GM19193 (cell line): Measurements from ENCODE around the gene IFNLR1.

ENCODE experiments used
- POLR2A ChIP-seq: IDR thresholded peaks from 4 replicates; pipeline ENCODE4 v1.6.1; 2011; ENCODE audit not compliant: insufficient read depth, insufficient read length; ENCODE audit errors: extremely low read depth

IFNLR1 gene

DNA sequence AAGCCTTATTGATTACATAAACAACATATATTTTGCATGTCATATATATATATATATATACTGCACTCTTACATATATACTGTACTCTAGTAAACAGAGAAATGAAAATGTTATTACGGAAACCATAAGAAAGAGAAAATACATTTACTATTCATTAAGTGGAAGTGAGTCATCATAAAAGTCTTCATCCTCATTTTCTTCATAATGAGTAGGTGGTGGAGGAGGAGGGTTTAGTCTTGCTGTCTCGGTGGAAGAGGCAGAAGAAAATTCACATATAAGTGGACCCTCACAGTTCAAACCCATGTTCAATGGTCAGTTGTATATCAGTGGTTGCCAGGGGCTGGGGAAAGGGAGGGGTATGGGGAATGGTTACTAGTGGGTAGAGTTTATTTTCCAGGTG, 8.0 kb upstream of the IFNLR1 start:
- no peak for TF ChIP-seq POLR2A

GRCh38 chr1:24193046-24193445, 6.0 kb upstream of the IFNLR1 start:
- no peak for TF ChIP-seq POLR2A

DNA sequence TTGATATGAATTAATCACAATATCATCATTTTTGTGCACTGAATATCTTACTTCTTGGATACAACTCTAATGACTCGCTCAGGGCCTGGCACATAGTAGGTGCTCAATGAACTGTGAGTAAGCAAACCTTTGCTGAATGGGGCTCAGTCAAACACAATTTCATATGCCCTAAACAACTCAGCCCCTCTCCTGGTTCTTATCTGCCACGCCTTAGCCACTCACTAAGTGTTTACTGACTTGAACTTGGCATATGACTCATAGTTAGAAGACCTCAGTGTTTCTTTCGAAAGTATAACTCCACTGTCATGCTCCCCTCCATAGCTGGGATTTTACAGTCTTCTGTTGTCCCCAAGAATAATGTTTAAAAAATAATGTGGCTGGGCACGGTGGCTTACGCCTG, 4.8 kb upstream of the IFNLR1 start:
- TF ChIP-seq POLR2A = no peak

DNA sequence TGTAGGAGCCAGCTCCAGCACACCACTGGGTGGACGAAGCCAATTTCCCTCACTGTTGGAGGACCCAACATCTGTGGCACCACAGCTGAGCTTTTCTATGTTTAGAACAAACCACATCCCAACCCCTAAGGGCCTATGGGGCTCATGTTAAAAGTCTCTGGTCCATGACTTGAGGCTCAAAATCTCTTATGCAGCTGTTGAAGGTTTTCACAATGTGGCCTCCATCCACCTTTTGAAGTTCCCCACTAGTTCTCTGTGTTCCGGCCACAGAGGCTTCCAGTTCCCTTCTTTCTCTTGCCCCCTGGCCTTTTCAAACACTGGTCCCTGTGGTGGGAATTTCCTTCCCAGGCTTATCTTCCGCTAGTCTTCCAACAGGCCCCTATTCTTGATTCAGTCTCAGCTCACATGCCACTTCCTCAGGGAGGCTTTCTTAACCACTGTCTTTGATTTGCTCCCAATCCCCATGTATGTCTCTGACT, 3.9 kb upstream of the IFNLR1 start:
- peak; percentile 44 for TF ChIP-seq POLR2A

GRCh38 chr1:24189528-24189927, 2.4 kb upstream of the IFNLR1 start:
- TF ChIP-seq POLR2A = peak; percentile 40

DNA sequence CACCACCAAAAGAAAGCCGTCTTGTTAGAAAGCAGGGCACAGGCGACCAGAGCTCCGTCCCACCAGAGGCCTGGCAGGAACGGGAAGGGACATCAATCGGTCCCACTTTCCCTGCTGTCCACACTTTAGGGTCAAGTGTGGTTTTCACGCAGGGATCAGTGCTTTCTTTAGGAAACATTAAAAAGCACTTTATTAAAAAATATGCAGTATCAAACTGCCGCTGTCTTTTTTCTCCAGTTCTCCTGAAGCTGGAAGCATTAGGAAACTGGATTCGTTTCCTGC, 437 bp downstream of the IFNLR1 start:
- no peak for TF ChIP-seq POLR2A

DNA sequence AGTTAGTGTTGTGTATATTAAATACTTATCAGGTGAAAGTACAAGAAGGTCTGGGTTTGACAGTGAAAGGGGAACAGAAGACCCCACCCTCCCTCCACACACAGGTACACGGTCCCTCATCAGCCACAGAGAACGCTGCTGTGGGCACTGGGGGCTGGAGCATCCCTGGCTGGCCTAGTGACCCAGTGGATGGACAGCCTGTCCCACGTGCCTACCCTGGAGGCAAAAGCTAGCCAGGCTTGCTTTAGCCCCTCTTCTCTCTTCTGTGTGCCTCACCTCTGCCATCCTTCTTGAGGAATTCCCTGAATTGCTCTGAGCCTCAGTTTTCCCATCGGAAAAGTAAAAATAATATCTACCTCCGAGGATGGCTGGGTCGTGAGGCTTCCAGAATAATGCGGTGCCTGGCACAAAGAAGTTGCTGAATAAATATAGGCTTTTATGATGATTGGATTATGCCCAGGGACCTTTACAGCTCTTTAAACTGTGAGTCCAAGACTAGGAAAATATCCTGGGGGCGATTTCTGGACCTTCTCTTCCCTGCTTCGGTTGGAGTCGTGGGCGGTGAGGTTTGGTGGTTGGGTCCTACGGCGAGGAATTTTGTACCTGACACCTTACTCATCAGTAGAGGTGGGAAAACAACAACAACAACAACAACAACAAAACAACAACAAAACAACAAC, 918 bp downstream of the IFNLR1 start:
- TF ChIP-seq POLR2A = no peak

GRCh38 chr1:24185076-24185475, 2.0 kb downstream of the IFNLR1 start:
- no peak for TF ChIP-seq POLR2A

DNA sequence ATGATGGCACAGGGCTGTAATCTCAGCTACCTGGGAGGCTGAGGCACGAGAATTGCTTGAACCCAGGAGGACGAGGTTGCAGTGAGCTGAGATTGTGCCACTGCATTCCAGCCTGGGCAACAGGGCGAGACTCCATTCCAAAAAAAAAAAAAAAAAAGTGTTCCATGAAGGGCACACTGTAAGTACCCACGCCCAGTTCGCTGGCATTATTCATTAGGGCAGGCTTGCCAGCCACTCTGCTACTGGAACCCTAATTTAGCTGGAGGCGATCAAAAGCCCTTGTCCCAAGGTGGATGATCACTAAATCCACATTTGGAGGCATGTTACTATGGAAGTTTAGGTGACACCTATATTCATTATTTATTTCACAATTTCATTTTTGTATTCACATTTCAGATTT, 5.0 kb downstream of the IFNLR1 start:
- TF ChIP-seq POLR2A = no peak

DNA sequence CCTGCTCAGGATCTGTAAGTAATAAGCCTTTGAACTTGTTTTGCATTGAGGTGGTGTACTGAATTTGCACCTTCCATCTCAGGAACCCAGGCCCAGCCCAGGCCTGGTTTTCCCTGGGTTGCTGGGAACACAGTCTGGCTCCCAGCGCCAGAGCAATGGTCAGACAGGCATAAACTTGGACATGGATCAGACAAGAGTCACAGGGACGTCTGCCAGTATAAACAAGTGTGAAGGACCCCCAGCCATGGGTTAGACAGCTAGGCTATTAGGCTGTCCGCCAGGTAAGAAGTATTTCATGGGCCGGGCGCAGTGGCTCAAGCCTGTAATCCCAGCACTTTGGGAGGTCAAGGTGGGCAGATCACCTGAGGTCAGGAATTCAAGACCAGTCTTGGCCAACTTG, 5.5 kb downstream of the IFNLR1 start:
- TF ChIP-seq POLR2A = no peak

DNA sequence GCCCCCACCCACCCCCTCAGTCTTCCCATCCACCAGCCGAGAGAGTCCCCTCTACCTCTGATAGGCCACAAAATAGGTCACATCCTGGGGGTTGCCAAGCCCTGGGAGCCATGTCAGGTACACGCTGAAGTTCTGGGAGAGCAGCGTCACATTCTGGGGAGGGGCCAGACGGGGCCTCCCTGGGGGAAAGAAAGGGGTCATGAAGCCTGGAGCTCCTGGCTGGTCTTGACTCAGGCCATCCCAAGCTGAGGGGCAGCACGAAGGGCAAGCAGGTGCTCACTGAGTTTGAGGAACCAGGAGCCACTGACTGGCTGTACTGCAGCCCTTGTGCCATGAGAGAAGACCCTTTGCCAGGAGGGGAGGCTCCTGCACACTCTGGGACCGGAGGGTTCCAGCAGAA, 6.4 kb downstream of the IFNLR1 start:
- no peak for TF ChIP-seq POLR2A

GRCh38 chr1:24179251-24179840, 7.7 kb downstream of the IFNLR1 start:
- no peak for TF ChIP-seq POLR2A

- no peak for TF ChIP-seq POLR2A
Measured at GRCh38 chr1:24178407-24178806, 8.7 kb downstream of the IFNLR1 start.

GRCh38 chr1:24177161-24177560, 9.9 kb downstream of the IFNLR1 start:
- no peak for TF ChIP-seq POLR2A

GRCh38 chr1:24175033-24175755, 11.9 kb downstream of the IFNLR1 start:
- no peak for TF ChIP-seq POLR2A
